ENCODE results near the gene ST3GAL4. TPM values are rescaled to one million over a fixed set of nuclear protein-coding genes. Genes with fewer than 3 reads are reported as not detected.

Gene ST3GAL4
- total RNA-seq, 4 donors from 2014 or later = 42.1 to 56.2 (median 47.2) TPM

- Histone ChIP-seq H3K27me3 (no peaks in the 10 kb centered on the region), H3K9me3 (no peaks in the 10 kb centered on the region), H3K4me1 (peaks cover 0 to 18% (median 0%) of the 10 kb centered on the region in 3 donors), H3K27ac (peak overlapping the region in 2 of 4 donors; percentile 13 to 86), H3K4me3 (no peak overlapping the region), H3K36me3 (peaks cover 0 to 47% of the 10 kb centered on the region in 2 donors)
- ATAC-seq = no peak
- no CpG with 5 or more reads among the region's 8 CpGs for WGBS, 2 donors (ENCODE audit: low coverage in 1 of 2)
- TF ChIP-seq POLR2A (IDR thresholded peaks at IDR 0.05) (no peak), CTCF (IDR thresholded peaks at IDR 0.05) (no peak), POLR2AphosphoS5 (IDR thresholded peaks at IDR 0.05) (no peak)
Measured at GRCh38 chr11:126406368-126406767, 50.9 kb downstream of the ST3GAL4 start.

DNA sequence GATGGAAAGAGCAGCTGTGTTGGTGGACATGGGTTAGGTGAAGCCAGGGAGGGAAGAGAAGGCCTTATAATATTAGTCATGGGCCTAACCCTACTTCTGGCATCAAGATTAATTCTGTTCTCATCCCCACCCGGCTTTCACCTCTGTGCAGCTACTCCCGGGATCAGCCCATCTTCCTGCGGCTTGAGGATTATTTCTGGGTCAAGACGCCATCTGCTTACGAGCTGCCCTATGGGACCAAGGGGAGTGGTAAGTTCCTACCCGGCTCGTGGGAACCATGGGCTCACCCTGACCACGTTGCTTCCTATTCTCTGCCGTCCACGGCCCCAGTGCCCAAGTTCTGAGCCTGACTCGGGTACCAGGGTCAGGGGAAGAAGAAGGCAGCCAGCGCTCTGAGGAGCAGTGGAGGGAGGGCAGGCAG, 51.6 kb downstream of the ST3GAL4 start:
- no peak for ATAC-seq
- peaks cover 0 to 25% (median 0%) of the 10 kb centered on the region in 3 donors for H3K4me1 ChIP-seq
- no peaks in the 10 kb centered on the region for H3K27me3 ChIP-seq
- no peak overlapping the region for H3K4me3 ChIP-seq
- no peak for TF ChIP-seq POLR2A (IDR thresholded peaks at IDR 0.05)
- WGBS, 2 donors (ENCODE audit: low coverage in 1 of 2) = 76 to 90% methylated on average over 2 of the region's 12 CpGs
- peaks cover 0 to 50% of the 10 kb centered on the region in 2 donors for H3K36me3 ChIP-seq
- H3K27ac ChIP-seq = peak overlapping the region in 2 of 4 donors; percentile 17 to 86
- no peaks in the 10 kb centered on the region for H3K9me3 ChIP-seq

- ATAC-seq = no peak
- Histone ChIP-seq H3K4me1 (peaks cover 0 to 32% (median 0%) of the 10 kb centered on the region in 3 donors), H3K9me3 (no peaks in the 10 kb centered on the region), H3K4me3 (no peak overlapping the region), H3K27me3 (no peaks in the 10 kb centered on the region), H3K36me3 (peaks cover 0 to 52% of the 10 kb centered on the region in 2 donors), H3K27ac (peak overlapping the region in 2 of 4 donors; percentile 8 to 86)
- no peak for TF ChIP-seq POLR2A (IDR thresholded peaks at IDR 0.05)
- no peak for TF ChIP-seq POLR2AphosphoS5 (IDR thresholded peaks at IDR 0.05)
- no peak for TF ChIP-seq EP300 (IDR thresholded peaks at IDR 0.05)
- TF ChIP-seq CTCF (IDR thresholded peaks at IDR 0.05) = no peak
- no CpG with 5 or more reads among the region's 15 CpGs for WGBS, 2 donors (ENCODE audit: low coverage in 1 of 2)
Measured at GRCh38 chr11:126407682-126408288, 52.3 kb downstream of the ST3GAL4 start.

- Histone ChIP-seq H3K27ac (peak overlapping the region in 1 of 4 donors; percentile 86), H3K9me3 (no peaks in the 10 kb centered on the region), H3K36me3 (peaks cover 0 to 57% of the 10 kb centered on the region in 2 donors), H3K4me3 (no peak overlapping the region), H3K4me1 (peaks cover 0 to 35% (median 0%) of the 10 kb centered on the region in 3 donors), H3K27me3 (no peaks in the 10 kb centered on the region)
- no peak for ATAC-seq
- WGBS, 2 donors (ENCODE audit: low coverage in 1 of 2) = 72 to 80% methylated on average over 1 to 5 of the region's 12 CpGs
- TF ChIP-seq POLR2A (IDR thresholded peaks at IDR 0.05) = no peak
- no peak for TF ChIP-seq POLR2AphosphoS5 (IDR thresholded peaks at IDR 0.05)
- TF ChIP-seq EP300 (IDR thresholded peaks at IDR 0.05) = no peak
- TF ChIP-seq CTCF (IDR thresholded peaks at IDR 0.05) = no peak
Measured at GRCh38 chr11:126408496-126408895, 53.0 kb downstream of the ST3GAL4 start.

DNA sequence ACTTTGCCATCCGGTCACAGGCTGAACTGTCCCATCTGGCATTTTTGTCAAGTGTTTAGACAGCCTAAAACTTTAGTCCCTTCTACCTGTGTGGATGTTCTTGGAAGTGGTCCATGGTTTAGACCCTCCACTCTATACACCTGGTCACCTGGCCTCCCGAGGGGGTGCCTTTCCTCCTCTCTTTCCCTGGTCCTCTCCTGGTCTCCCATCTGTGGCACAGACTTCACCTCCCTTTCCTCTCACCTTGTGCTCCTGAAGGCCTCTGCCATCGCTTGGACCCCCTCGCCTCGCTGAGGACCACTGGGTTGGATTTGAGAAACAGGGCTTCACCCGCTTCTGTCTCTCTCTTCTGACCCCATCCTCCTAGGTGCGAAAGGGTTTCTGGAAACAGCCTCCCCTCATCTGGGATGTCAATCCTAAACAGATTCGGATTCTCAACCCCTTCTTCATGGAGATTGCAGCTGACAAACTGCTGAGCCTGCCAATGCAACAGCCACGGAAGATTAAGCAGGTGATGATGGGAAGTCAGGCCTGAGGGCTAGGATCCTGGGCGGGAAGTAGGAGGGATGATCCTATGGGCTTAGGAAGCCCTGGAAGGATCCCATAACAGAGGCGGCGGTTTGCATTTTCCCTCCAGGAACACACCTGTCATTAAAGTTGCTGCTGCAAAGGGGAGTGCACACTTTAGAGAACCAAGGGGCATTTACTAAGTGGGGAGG, 53.6 kb downstream of the ST3GAL4 start:
- Histone ChIP-seq H3K36me3 (peaks cover 0 to 62% of the 10 kb centered on the region in 2 donors), H3K27me3 (no peaks in the 10 kb centered on the region), H3K27ac (peak overlapping the region in 2 of 4 donors; percentile 2 to 86), H3K4me1 (peaks cover 0 to 41% (median 2%) of the 10 kb centered on the region in 3 donors), H3K9me3 (no peaks in the 10 kb centered on the region), H3K4me3 (no peak overlapping the region)
- no peak for TF ChIP-seq POLR2AphosphoS5 (IDR thresholded peaks at IDR 0.05)
- TF ChIP-seq EP300 (IDR thresholded peaks at IDR 0.05) = no peak
- no peak for TF ChIP-seq POLR2A (IDR thresholded peaks at IDR 0.05)
- WGBS, 2 donors (ENCODE audit: low coverage in 1 of 2) = 80 to 100% methylated on average over 2 to 4 of the region's 12 CpGs
- ATAC-seq = no peak
